Dendritic cell treated with granulocyte-macrophage colony-stimulating factor and Interleukin-4, amounts not matched to agents 40 ng/mL and 50 ng/mL, for 4 days (primary cell): Measurements from ENCODE around the gene FCN1.

ENCODE experiments used
- H3K27ac Mint-ChIP-seq: one replicate; pipeline ENCODE4 v1.8.0; 2022; ENCODE audit warnings: mild to moderate bottlenecking, mixed read lengths
- H3K27me3 Mint-ChIP-seq: one replicate; pipeline ENCODE4 v1.8.0; 2022; ENCODE audit warnings: mild to moderate bottlenecking, mixed read lengths
- H3K36me3 Mint-ChIP-seq: one replicate; pipeline ENCODE4 v1.8.0; 2022; ENCODE audit warnings: low read depth, mixed read lengths
- H3K4me1 Mint-ChIP-seq: one replicate; pipeline ENCODE4 v1.8.0; 2022; ENCODE audit warnings: low read depth, mixed read lengths
- H3K4me3 Mint-ChIP-seq: one replicate; pipeline ENCODE4 v1.8.0; 2022; ENCODE audit warnings: mild to moderate bottlenecking, moderate library complexity, mixed read lengths
- H3K9me3 Mint-ChIP-seq: one replicate; pipeline ENCODE4 v1.8.0; 2022; ENCODE audit warnings: mixed read lengths
- intact Hi-C: fragments of 100-400 bp; cut with micrococcal nuclease; formaldehyde crosslinking; loops from one replicate; pipeline ENCODE4 v1.15.0; 2022

The FCN1 gene

GRCh38 chr9:134908524-134909309 is 9.0 kb downstream of the FCN1 start:
- intact Hi-C loops = no loop called here
- Mint-ChIP-seq H3K4me3 (no peak overlapping the region), H3K4me1 (peaks cover 34% of the 10 kb centered on the region), H3K27me3 (peaks cover 15% of the 10 kb centered on the region), H3K36me3 (peaks cover 45% of the 10 kb centered on the region), H3K27ac (no peak overlapping the region), H3K9me3 (peaks cover 37% of the 10 kb centered on the region)

GRCh38 chr9:134902936-134903335 is 14.8 kb downstream of the FCN1 start:
- Mint-ChIP-seq H3K27ac (no peak overlapping the region), H3K9me3 (peaks cover 42% of the 10 kb centered on the region), H3K4me1 (peaks cover 13% of the 10 kb centered on the region), H3K36me3 (no peaks in the 10 kb centered on the region), H3K4me3 (no peak overlapping the region), H3K27me3 (peaks cover 4% of the 10 kb centered on the region)
- intact Hi-C loops = no loop called here

GRCh38 chr9:134899818-134900217 is 17.9 kb downstream of the FCN1 start:
- Mint-ChIP-seq H3K4me1 (peaks cover 39% of the 10 kb centered on the region), H3K27me3 (peaks cover 23% of the 10 kb centered on the region), H3K9me3 (peaks cover 36% of the 10 kb centered on the region), H3K27ac (no peak overlapping the region), H3K36me3 (peaks cover 5% of the 10 kb centered on the region), H3K4me3 (no peak overlapping the region)
- intact Hi-C loops = no loop called here

- Mint-ChIP-seq H3K4me1 (peaks cover 39% of the 10 kb centered on the region), H3K27ac (no peak overlapping the region), H3K36me3 (peaks cover 5% of the 10 kb centered on the region), H3K4me3 (no peak overlapping the region), H3K9me3 (peaks cover 33% of the 10 kb centered on the region), H3K27me3 (peaks cover 28% of the 10 kb centered on the region)
- intact Hi-C loops = no loop called here
Measured at GRCh38 chr9:134899168-134899567, 18.5 kb downstream of the FCN1 start.

GRCh38 chr9:134898319-134898718 is 19.4 kb downstream of the FCN1 start:
- Mint-ChIP-seq H3K9me3 (peaks cover 25% of the 10 kb centered on the region), H3K4me1 (peaks cover 33% of the 10 kb centered on the region), H3K4me3 (no peak overlapping the region), H3K27ac (no peak overlapping the region), H3K36me3 (peaks cover 5% of the 10 kb centered on the region), H3K27me3 (peaks cover 37% of the 10 kb centered on the region)
- intact Hi-C loops = no loop called here

GRCh38 chr9:134897584-134898170 is 20.0 kb downstream of the FCN1 start:
- H3K4me3 Mint-ChIP-seq = no peak overlapping the region
- peaks cover 5% of the 10 kb centered on the region for H3K36me3 Mint-ChIP-seq
- no peak overlapping the region for H3K27ac Mint-ChIP-seq

GRCh38 chr9:134896834-134897583 is 20.7 kb downstream of the FCN1 start:
- H3K27ac Mint-ChIP-seq = no peak overlapping the region
- H3K9me3 Mint-ChIP-seq = peaks cover 25% of the 10 kb centered on the region
- H3K27me3 Mint-ChIP-seq = peaks cover 47% of the 10 kb centered on the region
- peaks cover 5% of the 10 kb centered on the region for H3K36me3 Mint-ChIP-seq
- intact Hi-C loops = no loop called here
- H3K4me3 Mint-ChIP-seq = no peak overlapping the region
- H3K4me1 Mint-ChIP-seq = peaks cover 30% of the 10 kb centered on the region

More at GRCh38 chr9:134897584-134898170, 20.0 kb downstream of the FCN1 start:
- intact Hi-C loops = no loop called here
- H3K9me3 Mint-ChIP-seq = peaks cover 25% of the 10 kb centered on the region
- H3K27me3 Mint-ChIP-seq = peaks cover 43% of the 10 kb centered on the region
- H3K4me1 Mint-ChIP-seq = peaks cover 28% of the 10 kb centered on the region

GRCh38 chr9:134895908-134896833 is 21.5 kb downstream of the FCN1 start:
- H3K4me3 Mint-ChIP-seq = no peak overlapping the region
- no peak overlapping the region for H3K27ac Mint-ChIP-seq
- peaks cover 38% of the 10 kb centered on the region for H3K4me1 Mint-ChIP-seq
- peaks cover 53% of the 10 kb centered on the region for H3K27me3 Mint-ChIP-seq
- peaks cover 5% of the 10 kb centered on the region for H3K36me3 Mint-ChIP-seq
- intact Hi-C loops = no loop called here
- H3K9me3 Mint-ChIP-seq = peaks cover 25% of the 10 kb centered on the region

- Mint-ChIP-seq H3K27ac (no peak overlapping the region), H3K4me1 (peaks cover 43% of the 10 kb centered on the region), H3K36me3 (peaks cover 5% of the 10 kb centered on the region), H3K9me3 (peaks cover 25% of the 10 kb centered on the region), H3K4me3 (no peak overlapping the region), H3K27me3 (peaks cover 58% of the 10 kb centered on the region)
- intact Hi-C loops = no loop called here
Measured at GRCh38 chr9:134895567-134895907, 22.2 kb downstream of the FCN1 start.

GRCh38 chr9:134895097-134895496 is 22.6 kb downstream of the FCN1 start:
- Mint-ChIP-seq H3K27ac (no peak overlapping the region), H3K36me3 (peaks cover 5% of the 10 kb centered on the region), H3K9me3 (peaks cover 22% of the 10 kb centered on the region), H3K4me1 (peaks cover 43% of the 10 kb centered on the region), H3K27me3 (peaks cover 58% of the 10 kb centered on the region), H3K4me3 (no peak overlapping the region)
- intact Hi-C loops = no loop called here

- H3K27me3 Mint-ChIP-seq = peaks cover 62% of the 10 kb centered on the region
- H3K27ac Mint-ChIP-seq = no peak overlapping the region
- peaks cover 5% of the 10 kb centered on the region for H3K36me3 Mint-ChIP-seq
- H3K4me3 Mint-ChIP-seq = no peak overlapping the region
- intact Hi-C loops = no loop called here
- H3K4me1 Mint-ChIP-seq = peaks cover 43% of the 10 kb centered on the region
- H3K9me3 Mint-ChIP-seq = peaks cover 14% of the 10 kb centered on the region
Measured at GRCh38 chr9:134894136-134894860, 23.4 kb downstream of the FCN1 start.

- Mint-ChIP-seq H3K4me1 (peaks cover 50% of the 10 kb centered on the region), H3K4me3 (no peak overlapping the region), H3K27ac (no peak overlapping the region), H3K27me3 (peaks cover 69% of the 10 kb centered on the region), H3K36me3 (peaks cover 5% of the 10 kb centered on the region), H3K9me3 (peaks cover 6% of the 10 kb centered on the region)
- intact Hi-C loops = no loop called here
Measured at GRCh38 chr9:134892820-134893420, 24.8 kb downstream of the FCN1 start.

- Mint-ChIP-seq H3K27me3 (peaks cover 76% of the 10 kb centered on the region), H3K36me3 (peaks cover 5% of the 10 kb centered on the region), H3K4me1 (peaks cover 53% of the 10 kb centered on the region), H3K4me3 (no peak overlapping the region), H3K27ac (no peak overlapping the region), H3K9me3 (peaks cover 6% of the 10 kb centered on the region)
- intact Hi-C loops = no loop called here
Measured at GRCh38 chr9:134892221-134892620, 25.5 kb downstream of the FCN1 start.
